GM19468 (cell line): ENCODE results near the gene ADD3.

ENCODE experiments used
- ATAC-seq: cut with Tn5 transposase; IDR thresholded peaks from one replicate; pipeline ENCODE4 v1.9.1; 2021; ENCODE audit warnings: mild to moderate bottlenecking, moderate library complexity, moderate number of reproducible peaks; ENCODE audit not compliant: unreplicated experiment; ENCODE audit errors: extremely low read depth

Gene ADD3

DNA sequence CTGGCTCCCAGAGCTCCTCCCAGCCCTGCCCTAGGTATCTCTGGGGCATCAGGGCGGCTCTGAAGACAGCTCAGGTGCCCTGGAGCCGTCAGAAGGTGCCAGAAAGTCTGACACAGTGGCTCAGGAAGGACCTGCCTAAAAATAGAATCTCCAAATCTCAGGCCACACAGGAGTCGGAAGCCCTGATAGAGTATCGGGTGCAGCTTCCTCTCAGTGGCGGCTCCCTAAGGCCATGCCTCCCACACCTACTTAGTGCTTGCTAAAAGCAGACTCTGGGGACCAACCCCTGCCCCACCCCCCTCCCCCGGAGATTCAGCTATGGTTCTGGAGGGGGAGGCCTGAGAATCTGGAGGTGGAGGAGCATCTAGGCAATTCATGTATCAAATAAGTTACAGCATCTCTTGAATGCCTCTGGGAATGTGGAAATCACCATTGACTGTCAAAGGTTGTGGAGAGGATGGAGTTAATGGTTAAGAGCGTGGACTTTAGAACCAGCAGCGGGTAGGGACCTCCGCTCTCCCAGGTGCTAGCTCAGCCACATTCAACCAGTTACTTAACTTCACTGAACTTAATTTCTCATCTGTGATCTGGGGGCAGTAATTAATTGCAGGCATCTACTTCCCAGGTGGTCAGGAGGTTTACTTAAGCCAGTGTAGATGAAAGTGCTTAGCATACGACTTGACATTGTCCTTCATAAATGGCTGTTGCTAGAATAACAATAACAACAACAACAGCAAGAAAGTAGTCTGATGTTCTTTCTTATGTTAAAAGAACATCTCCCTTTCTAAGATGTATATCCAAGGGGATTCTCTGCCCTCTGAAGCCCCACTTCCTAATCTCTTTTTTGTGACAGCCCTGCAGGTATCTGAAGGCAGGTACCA is 161.1 kb downstream of the ADD3 start:
- no peak for ATAC-seq

DNA sequence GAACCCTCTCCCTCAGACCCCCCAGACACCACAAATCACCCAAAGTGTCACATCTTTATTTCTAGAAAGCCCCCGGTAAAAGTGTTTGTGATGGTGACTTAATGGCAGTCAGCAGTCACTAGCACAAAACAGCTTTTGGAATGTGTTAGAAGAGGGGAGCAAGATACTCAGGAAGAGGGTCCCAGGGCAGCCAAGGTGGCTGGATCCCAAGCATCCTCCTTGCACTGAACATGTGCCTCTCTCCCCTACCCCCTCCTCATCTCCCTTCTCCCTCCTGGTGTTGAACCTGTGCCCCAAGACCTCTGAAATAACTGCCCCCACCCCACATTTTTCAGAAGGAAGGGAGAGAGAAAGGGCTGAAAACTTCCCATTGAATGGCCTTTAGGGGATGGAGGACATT is 161.8 kb downstream of the ADD3 start:
- no peak for ATAC-seq

DNA sequence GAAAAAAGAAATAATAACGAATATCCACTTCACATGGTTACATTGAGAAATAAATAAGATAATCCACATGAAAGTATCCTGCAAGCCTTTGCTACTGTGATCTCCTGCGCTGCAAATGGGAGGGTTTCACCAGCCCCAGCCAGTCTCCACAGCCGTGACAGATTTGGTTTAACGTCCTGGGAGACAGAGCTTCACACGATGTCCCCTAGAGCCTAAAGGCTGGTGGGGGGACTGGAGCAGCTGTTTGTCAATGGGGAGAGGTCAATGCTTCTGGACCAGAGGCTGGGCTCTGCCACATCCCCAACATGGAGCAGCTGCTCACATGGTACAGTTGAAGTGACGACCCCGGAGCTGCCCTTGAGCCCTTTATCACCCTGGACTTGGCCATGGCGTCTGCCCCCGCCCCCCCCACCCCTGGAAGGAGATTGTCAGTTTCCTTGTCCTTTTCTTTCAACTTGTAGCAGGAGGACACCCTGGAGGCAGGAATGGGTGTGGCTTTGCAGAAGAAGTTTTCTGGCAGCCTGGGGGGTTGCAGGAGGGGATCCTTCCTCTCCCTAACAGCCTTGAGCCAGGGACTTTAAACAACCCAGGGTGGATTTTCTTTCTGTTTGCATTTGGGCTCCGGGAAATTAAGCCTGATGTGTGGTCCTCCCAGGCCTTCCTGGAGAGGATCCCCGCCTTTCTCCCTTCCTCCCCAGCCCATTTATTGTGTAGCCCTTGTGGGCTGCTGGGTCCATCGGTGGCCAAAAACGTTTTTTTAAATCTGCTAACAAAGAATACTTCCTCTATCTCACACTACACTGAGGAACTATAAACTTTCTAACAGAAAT is 162.6 kb downstream of the ADD3 start:
- no peak for ATAC-seq

DNA sequence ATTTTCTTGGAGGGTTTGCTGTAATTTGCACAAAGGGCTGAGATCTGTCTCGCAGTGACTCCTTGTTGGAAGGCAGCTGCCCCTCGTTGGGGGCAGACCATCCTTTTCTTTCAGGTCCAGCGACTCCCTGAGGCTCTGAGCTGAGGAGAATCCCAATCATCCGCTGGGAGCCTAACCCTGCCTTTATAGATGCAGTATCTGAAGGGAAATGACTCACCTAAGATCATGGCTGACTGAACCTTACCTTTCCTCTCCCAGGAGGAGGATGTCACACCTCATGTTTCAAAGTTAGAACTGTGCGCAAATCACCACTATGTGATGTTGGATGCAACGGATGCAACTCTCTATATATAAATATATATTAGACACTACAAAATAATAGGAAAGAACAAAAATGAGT is 163.2 kb downstream of the ADD3 start:
- no peak for ATAC-seq

DNA sequence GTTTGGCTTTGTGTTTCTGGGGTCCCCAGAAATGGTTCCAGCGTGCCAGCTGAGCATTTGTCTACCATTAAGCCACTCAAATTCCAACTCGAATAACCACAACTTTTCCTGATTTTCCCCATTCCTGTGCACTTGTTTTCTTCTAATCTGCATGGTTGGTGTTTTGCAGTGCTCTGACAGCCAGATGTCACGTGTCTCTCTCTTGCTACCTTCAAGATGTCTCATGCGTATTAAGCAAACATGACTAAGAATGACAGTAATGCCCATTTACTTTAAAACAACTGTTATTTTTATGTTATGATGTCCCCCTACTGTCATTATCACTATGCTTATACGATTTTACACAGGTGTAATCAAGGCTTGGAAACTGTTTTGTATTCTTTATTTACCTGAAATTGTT is 164.4 kb downstream of the ADD3 start:
- ATAC-seq = no peak

DNA sequence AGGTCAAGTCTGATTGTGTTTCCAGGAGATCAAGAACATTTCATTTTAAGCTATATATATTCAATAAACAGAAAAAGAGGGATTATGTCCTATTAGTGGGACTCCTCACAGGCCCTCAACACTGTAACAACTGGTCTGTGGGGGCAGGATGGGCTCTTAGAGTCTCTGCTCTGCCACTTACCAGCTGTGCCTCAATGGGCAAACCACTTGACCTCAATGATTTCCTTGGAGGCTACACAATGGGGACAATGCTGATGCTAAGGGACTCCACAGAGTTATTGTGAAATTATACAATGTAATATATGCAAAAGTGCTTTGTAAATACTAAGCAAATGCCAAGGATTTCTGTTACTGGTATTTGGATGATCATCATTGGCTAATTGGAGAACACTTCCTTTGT is 166.4 kb downstream of the ADD3 start:
- ATAC-seq = no peak

DNA sequence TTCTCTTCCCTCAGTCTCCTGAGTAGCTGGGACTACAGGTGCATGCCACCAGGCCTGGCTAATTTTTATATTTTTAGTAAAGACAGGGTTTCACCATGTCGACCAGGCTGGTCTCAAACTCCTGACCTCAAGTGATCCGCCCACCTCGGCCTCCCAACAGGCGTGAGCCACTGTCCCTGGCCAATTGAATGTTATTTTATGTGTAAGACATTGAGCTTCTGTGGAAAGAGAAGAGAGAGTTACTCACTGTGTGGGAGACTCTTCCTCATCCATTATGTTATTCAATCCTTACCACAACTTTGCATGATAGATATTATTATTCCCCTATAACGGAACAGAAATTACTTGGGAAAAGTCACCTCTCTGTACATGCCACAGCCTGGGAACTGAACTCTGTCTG is 167.0 kb downstream of the ADD3 start:
- ATAC-seq = no peak

DNA sequence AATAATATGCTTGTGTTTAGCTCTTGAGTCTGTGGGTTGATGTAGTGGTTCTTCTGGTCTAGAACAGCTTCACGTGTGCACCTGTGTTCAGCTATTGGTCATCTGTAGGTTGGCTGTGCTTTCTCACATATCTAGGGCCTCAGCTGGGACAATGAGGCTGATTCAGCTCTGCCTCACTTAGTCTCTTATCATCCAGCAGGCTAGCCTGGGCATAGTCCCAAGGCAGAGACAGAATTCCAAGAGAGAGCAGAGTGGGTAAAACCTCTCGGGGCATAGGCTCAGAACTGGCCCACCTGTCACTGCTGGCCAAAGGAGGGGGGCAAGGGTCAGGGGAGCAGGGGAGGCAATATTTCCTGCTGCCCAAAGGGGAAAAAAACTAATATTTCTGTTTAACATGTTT is 167.6 kb downstream of the ADD3 start:
- ATAC-seq = no peak

DNA sequence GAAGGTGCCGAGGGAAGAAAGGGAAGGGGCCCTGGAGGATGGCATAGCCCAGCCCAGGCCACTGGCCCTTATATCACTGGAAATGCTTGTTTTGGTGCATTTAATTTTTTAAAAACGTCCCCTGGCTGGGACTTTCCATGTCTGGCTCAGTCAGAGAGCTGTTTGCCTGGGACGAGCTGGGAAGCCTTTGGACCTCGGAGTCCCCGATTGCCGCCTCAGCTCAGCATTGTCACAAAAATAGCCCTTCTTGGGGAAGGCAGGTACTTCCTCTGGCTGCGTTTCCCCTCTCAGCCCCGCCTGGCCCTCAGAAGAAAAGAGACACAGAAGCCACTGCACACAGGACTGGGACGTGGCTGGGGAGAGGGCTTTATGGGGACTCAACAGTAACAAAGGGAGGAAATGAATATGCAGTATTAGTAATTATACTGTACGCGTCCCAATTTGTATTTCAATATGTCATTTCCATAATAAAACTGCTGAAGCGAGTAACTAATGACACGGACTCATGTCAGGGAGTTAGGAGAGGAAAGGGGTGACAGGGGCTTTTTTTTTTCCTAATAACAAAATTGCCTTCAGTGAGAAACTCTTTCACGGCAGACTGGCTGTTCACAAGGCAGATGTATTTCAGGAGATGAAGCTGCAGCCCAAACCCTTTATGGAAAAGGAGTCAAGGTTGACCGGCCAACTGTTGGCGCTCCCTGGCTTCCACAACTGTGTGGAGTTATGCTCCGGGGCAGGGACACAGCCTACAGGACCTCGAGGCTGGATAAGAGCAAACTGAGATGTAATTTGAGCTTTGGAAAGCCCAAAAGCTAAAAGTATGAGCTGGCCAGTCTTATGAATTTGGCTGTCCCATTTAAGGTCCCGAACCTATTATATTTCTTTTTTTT is 168.6 kb downstream of the ADD3 start:
- no peak for ATAC-seq

DNA sequence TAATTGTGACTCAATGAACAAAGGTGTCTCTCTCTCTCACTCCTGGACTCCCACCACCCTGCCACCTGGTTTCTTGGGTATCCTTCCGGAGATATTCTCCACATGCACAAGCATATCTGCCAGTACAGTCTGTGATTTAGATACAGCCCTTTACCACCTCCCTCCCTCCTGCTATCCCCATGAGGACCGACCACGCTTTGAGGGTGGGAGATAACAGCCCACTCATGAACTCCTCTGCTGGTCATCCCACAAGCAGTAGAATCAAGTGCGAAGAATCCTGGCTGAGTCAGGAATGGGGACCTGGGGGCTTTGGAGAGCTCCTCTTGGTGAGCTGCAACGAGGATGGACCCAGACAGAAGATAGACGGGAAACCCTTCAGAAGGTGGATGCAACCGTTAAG is 171.4 kb downstream of the ADD3 start:
- ATAC-seq = no peak

DNA sequence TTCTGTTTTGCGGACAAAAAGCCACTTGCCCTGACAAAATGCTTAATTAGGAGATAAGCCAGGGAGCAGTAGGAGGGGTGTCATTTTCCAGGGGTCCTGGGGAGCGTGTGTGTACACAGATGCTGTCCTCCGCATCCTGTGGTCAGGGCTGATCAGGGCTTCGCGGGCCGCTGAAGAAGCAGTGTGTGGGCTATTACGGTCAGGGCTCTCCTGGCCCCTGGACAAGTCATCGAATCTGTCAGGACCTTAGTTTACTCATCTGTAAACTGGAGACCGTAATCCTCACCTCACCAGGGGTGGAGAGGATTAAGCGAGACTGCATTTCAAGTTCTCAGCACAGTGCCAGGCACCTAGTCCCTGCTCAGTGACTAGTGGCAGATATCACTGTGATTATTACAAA is 173.7 kb downstream of the ADD3 start:
- ATAC-seq = no peak

DNA sequence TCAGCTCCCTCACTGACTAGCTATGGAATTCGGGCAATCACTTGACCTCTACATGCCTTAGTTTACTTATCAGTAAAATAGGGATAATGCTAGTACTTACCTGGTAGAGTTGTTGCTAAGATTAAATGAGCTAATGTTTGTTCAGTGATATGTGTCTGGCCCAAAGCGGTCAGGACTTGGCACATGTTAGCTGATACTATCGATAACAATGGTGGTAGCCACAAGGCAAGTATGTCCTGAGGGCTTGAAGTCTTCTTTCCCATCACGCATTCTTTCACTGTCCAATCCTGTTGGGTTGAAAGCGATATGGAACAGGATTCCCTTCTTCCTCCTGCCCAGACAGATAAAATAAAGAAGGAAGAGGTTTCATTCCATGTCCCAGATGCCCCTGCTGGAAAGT is 174.1 kb downstream of the ADD3 start:
- no peak for ATAC-seq

DNA sequence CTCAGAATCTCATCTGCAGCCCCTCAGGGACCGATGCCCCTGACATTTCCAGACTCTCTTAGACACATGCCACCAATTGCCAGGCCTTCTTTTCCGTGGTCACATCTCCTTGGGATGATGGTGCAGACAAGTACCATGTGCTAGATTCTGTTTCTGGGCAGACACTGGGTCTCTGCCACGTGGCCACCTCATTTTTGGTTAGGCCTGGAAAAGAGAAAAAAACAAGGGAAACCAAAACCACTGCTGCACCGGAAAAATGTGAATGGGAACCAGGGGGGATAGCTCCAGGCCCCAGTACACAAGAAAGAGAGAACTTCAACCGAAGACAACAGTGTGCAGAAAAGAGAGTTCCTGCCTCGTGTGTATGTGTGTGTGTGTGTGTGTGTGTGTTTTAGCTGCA is 176.6 kb downstream of the ADD3 start:
- ATAC-seq = no peak
